K562 (cell line): ENCODE data around the gene MAN1B1.

Source experiments
- IRF9 ChIP-seq: fragments of 450-650 bp; IDR thresholded peaks from 2 replicates; pipeline ENCODE4 v1.6.1; 2016; ENCODE audit warnings: missing biosample characterization, missing genetic modification characterization
- SIN3A ChIP-seq, 2 experiments: fragments of 150-350 bp in 1 of 2; IDR thresholded peaks; 2 replicates each; pipeline ENCODE4 v1.6.1; 2011 to 2016; ENCODE audit warnings: borderline replicate concordance in 2 of 2, low read depth in 2 of 2, low read length in 2 of 2, mild to moderate bottlenecking in 2 of 2, moderate library complexity in 2 of 2; ENCODE audit not compliant: control insufficient read depth in 1 of 2
- ZFX ChIP-seq: sonication (generic); formaldehyde crosslinking; IDR thresholded peaks from 2 replicates; pipeline ENCODE4 v1.8.0; 2022; ENCODE audit warnings: mild to moderate bottlenecking, missing genetic modification reagents, moderate library complexity
- TF ChIP-seq, protein P1 (sequence below), 3 experiments: IDR thresholded peaks in 2 of 3; conservative IDR thresholded peaks in 1 of 3; 2 replicates each; pipeline ENCODE4 v1.5.1; 2011 to 2012; ENCODE audit warnings: low read length in 3 of 3, mild to moderate bottlenecking in 3 of 3, control low read depth in 2 of 3, improper control_type of control experiment in 1 of 3, inconsistent platforms in 1 of 3, low read depth in 1 of 3, mixed read lengths in 1 of 3, moderate library complexity in 1 of 3; ENCODE audit not compliant: insufficient read depth in 2 of 3

DNA sequence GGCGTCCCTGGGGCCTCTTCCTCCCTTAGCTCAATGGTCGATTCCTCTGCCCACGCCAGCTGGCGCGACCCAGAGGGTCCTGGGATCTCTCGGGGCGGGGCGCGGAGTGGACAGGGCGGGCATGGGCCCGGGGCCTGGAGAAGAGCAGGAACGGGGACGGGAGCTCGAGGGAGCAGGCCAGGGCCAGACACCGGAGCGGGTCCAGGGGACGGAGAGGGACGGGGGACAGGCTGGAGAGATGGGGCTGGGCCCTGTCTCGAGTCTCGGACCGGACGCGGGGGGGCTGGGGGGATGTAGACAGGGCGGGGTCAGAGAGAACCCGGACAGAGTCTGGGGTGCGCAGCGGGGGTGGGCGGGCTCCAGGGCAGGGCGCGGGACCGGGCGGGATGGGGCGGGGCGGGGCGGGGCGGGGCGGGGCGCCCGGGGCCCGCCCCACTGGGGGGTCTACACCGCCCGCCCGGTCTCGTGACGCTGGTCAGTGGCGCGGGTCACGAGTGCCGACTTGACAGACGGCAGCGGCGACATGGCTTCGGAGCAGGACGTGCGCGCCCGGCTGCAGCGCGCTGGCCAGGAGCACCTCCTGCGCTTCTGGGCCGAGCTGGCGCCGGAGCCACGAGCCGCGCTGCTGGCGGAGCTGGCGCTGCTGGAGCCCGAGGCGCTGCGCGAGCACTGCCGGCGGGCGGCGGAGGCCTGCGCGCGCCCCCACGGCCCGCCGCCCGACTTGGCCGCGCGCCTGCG, 9.6 kb upstream of the MAN1B1 start, which contains the start of gene UAP1L1:
- TF ChIP-seq, protein P1, sequence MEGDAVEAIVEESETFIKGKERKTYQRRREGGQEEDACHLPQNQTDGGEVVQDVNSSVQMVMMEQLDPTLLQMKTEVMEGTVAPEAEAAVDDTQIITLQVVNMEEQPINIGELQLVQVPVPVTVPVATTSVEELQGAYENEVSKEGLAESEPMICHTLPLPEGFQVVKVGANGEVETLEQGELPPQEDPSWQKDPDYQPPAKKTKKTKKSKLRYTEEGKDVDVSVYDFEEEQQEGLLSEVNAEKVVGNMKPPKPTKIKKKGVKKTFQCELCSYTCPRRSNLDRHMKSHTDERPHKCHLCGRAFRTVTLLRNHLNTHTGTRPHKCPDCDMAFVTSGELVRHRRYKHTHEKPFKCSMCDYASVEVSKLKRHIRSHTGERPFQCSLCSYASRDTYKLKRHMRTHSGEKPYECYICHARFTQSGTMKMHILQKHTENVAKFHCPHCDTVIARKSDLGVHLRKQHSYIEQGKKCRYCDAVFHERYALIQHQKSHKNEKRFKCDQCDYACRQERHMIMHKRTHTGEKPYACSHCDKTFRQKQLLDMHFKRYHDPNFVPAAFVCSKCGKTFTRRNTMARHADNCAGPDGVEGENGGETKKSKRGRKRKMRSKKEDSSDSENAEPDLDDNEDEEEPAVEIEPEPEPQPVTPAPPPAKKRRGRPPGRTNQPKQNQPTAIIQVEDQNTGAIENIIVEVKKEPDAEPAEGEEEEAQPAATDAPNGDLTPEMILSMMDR (IDR thresholded peaks at IDR 0.05 in 2 of 3, conservative IDR thresholded peaks at IDR 0.05 in 1 of 3; ENCODE audit: insufficient read depth in 2 of 3, low read depth in 1 of 3, low read length in 3 of 3): no peak
- TF ChIP-seq IRF9 (tag): no peak
- no peak for TF ChIP-seq SIN3A (IDR thresholded peaks at IDR 0.05; ENCODE audit: borderline replicate concordance in 2 of 2, control insufficient read depth in 1 of 2, low read depth in 2 of 2, low read length in 2 of 2)
- no peak for TF ChIP-seq ZFX (CRISPR knock-in tag)
